NCI-H2081 (cell line): Measurements from ENCODE around the gene TRPM1.
"Not testable (repeated sequence)": the region's sequence is repeated elsewhere in the genome, so short reads cannot be mapped to it uniquely, and the experiment has no call there.

ENCODE experiments used
- DNase-seq, 2 experiments: peaks; one replicate each; lab custom pipeline; 2025; lab: John Stamatoyannopoulos, UW

TRPM1 gene

DNA sequence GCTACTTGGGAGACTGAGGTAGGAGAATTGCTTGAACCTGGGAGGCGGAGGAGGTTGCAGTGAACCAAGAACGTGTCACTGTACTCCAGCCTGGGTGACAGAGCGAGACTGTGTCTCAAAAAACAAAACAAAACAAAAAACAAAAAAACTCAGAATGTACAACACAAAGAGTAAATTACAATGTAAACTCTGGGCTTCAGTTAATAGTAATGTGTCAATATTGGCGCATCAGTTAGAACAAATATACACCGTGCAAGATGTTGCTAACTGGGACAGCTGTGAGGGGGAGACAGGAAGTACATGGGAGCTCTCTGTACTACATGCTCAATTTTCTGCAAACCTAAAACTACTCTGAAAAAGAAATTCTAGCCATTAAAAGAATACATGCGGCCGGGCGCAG is 23.5 kb upstream of the TRPM1 start:
- DNase-seq, result peak; percentile 26 to 28

DNA sequence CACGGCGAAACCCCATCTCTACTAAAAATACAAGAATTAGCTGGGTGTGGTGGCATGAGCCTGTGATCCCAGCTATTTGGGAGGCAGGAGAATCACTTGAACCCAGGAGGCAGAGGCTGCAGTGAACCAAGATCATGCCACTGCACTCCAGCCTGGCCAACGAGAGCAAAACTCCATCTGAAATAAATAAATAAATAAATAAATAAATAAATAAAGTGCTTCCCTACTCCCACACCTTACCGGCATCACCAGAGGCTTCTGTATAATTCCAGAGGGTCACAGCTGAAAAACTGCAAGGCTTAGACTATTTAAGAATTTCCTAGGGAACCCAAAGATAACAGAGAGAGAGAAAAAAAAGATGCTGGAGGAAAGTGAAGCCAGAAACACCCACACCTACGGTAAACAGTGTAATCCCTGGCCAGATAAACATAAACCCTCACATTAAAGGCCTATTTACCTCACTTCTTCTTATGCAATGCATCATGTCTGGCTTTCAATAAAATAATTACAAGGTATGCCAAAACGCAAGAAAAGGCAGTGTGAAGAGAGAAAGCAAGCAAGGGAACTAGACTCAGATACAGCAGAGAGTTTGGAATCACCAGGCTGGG is 15.0 kb upstream of the TRPM1 start:
- DNase-seq, result no peak

DNA sequence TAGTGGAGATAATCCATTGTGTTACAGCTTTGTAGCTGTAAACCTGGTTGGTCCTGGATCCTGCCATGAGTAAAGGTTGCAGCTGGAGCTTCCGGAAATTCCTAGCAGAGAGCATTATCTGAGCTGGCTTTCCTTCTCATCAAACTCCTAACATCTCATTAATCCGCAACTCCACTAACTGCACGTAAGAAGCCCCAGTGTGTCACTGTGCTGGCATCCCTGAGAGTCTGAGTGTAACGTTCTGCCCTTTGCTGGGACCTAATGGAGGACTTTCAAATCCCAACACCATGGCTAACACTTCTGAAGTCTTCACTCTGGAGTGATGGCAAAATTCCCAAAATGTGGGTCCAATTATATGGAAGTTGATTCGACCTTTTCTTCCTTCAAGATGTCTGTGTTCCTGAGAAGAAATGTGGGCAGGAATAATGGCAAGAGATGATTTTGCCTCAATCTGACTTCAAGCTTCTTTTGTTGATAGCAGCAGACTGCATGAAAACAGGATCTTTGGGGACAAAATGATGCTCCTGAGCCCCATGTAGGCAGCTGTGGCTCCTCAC is 9.6 kb upstream of the TRPM1 start:
- no peak for DNase-seq

DNA sequence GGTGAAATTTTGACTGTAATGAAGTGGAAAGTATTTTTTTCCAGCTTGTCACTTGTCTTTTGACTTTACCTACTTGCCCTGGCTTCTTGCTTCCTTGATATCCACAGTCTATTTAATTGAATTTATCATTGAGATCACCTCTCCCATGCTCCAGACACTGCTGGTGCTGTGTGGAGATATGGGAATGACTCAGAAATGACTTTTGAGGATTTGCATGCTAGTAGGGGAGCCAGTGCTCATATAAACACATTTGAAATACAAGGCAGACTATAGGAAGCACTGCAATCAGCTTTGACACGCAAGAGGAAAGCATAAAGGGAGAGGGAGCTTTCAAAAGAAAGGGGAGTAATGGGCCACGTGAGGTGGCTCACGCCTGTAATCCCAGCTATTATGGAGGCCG is 7.3 kb upstream of the TRPM1 start:
- no peak for DNase-seq

DNA sequence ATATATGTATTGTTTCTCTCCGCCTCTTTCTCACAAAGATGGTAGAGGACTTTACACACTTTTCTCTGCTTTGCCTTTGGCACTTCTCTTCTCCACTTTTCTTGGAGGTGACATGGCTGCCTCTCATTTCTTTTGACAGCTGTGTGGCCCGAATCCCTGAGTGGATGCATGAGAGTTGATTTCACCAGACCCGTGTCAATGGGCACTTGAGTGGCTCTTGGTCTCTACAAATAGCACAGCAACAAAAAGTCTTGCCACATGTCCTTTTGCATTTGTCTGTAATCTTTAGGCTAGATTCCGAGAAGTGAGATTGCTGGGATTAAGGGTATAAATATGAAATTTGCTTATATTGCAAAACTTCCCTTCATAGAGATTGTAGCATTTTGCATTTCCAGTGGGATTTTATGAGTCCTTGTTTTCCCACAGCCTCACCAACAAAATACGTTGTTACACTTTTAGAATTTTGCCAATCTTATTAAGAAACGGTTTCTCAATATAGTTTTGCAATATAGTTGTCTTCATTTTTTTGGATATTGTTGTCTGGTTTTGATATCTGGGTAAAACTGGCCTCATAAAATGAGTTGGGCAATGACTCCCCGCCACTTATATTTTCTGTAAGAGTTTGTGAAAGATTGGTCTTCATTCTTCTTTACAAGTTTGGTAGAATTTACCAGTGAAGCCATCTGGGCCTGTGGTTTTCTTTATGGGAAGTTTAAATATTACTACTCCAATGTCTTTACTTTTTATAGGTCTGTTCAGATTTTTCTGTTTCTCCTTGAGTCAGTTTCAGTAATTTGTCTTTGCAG is 5.2 kb upstream of the TRPM1 start:
- DNase-seq, result no peak

DNA sequence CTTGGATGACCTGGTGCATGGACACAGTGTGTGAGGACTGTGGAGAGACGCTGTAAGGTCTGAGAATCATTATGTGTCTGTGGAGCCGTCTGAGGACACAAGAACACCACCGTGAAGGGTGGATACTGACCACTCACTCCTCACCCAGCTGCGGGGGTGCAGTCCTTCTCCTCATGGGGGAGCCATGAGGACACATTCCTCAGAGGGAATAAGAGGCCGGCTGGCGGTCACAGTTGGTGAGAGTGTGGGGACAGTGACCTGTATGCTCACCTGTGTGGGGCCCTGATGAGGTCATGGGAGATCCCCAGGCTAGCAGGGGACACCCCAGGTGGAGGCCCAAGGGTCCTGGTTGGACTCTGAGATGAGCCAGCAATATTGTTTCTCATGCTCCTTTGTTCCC is 2.5 kb upstream of the TRPM1 start:
- no peak for DNase-seq

DNA sequence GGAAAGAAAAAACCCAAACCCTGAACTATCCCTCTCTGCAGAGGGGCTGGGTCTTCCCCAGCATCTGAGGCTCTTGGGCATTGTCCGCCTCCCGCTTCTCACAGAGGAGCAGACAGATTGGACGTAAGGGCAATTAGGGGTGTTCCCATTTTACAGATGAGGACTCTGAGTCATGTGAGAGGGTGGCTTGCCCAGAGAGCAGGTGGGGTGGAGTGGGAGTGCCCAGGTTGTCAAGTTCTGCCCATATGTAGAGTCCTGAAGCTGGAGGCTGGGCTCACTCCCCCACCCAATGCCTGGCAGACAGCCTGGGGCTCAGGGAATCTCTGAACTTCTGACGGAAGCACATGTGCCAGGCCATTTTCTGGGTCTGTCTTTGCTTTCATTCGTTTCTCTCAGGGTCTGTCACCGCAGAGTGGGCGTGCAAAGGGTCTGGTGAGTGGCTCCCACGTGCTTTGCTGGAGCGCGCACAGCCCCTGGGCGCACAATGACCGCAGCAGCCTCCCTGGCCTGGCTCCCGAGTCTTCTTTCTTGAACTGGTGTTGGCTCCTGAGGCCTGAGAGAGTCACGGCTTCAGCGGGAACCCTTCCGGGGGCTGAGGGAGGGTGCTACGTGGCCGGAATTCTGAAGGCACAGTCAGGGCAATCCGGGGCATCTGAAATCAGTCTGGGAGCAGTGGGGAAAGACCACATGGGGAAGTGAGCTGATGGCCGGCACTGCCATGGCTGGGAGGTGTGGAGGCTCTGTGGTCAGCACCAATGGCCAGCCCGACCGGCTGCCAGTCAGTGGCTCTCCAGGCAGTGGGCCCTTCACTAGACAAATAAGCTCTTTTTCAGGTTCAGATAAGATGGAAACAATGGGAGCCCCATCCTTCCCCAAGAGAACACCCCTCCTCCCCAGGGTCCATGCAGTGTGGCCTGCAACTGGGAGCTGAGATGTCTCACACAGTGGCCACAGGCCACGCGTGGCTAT is 1.1 kb upstream of the TRPM1 start:
- no peak for DNase-seq

DNA sequence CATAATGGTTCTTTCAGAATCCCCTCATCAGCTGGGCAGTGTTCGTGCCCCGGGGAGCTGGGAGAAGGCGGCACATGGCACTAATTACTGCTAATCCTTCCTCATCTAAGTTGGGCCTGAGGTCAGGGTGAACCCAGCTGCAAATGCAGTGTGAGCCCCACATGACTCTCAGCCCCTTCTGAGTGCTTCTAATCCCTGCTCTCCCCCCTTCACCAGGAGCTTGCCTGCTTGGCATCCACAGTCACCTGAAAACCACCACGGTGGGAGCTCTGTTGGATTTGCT is 455 bp upstream of the TRPM1 start:
- peak in 1 of 2 experiments; percentile 10 for DNase-seq

DNA sequence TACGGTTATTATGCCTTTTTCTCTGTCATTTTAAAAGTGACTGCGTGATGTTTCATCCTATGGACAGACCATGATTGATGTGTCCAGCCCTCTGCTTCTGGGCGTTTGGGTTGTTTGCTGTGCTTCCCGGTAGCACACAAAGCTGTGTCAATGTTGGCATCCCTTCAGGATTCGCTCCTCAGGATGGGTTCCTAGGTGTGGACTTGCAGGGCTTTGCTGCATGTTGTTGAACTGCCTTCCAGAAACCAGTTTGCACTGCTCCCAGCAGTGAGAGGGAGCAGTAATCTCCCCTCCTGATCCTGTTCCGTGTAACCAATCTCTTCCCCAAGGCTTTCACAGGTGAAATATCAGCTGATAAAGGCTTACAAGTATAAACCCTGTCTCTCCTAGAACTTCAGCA is 787 bp downstream of the TRPM1 start:
- DNase-seq, result peak; percentile 64 to 81

DNA sequence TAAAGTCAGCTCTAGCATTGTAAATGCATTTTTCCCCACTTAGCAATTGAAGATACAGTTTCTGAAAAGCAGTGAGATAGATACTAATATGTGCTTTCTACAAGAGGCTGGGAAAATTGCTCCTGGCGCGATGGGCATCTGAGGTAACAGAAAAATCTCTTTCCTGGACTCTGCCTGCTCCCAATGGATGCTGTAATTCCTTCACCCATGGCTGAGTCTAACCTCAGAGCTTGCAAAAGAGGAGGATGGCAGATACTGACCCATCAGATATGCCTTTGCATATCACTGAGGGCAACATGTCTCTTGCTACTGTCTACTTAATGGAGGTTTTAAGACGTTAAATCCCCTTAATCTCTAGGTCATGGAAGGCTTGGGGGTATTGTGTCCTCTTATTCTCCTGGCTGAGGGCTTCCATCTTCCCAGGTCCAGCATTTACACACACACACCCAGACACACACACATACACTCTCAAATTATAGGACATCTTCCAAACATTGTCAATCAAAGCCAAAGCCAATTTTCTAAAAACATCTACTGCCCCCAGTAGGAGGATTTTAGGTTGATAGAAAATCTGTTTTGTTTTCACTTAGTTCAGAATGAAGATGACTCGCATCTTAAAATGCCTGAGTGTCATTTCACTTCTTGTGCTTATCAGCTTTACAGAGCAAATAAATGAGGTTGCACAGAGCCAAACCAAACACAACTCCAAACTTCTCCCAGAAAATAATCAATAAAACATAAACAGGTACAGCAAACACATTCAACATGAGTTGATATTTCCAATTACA is 2.4 kb downstream of the TRPM1 start:
- DNase-seq, result peak in 1 of 2 experiments; percentile 7

DNA sequence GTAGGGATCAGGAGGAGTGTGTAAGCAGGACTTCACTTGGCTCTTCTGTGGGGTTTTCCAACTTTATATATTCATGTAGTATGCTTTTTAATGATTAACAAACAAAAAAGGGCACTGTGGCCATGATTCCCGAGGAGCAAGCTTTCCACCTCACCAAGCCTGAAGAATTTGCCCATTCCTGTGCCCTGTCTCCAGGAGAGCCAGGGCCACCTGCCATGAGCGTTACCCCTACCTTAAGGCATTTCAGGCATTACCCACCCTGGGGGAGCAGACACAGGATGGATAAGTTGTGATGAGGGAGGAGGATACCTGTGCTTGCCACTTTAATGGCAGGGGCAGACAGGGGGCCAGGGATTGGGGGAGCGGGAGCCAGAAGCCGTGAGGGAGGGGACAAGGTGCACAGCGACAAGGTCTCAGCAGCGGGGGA is 3.0 kb downstream of the TRPM1 start:
- no peak for DNase-seq

DNA sequence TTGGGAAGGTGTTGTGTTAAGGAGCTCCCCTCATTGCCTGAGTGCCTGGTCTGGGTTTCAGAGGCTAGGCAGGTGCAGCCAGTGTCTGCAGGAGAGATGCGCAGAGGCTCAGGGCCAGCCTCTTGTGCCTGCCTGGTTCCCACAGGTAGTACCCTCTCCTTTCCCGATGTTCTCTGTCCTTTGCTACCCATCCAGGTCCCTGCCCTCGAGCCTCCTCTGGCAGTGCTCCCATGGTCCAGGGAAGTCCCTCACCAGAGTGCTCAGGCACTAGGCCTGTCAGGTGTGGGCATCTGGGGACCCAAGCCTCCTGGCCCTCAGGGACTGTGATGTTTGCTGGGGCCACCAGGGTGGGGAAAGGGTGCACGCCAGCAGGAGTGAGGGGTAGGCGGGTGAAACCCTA is 5.0 kb downstream of the TRPM1 start:
- DNase-seq, result no peak

DNA sequence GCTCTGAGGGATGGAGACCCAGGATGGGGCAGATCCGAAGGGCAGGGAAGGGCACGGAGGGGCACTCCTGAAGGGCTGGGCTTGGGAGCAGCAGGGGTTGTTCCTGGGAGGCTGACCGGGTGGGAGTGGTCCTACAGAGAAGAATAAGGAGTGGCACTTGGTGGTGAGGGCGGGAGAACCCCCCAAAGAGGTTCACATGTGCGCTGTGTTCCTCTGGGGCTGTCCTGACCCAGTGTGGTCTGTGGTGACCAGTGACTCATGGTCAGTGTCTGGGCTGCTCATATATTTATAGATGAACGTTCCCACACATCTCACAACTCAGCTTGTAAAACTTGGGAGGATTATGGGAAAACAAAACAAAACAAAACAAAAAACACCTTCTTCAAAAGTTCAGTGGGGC is 10.0 kb downstream of the TRPM1 start:
- no peak for DNase-seq

DNA sequence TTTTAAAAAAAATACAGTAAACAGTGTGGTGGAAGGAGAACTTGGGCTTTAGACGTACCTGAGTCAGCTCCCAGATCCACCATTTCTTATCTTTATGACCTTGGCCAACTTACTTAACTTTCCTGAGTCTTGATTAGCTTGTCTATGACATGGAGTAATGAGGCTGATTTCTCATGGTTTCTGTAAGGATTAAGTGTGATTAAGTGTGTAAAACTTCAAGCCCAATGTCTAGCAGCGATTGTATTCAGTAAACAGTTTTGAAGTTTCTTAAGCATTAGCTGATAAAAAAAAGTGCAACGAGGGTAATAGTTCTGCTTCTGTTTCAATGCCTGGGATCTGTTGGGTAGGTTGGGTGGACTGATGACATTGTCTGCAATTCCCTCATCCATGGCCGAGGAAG is 10.8 kb downstream of the TRPM1 start:
- no peak for DNase-seq

DNA sequence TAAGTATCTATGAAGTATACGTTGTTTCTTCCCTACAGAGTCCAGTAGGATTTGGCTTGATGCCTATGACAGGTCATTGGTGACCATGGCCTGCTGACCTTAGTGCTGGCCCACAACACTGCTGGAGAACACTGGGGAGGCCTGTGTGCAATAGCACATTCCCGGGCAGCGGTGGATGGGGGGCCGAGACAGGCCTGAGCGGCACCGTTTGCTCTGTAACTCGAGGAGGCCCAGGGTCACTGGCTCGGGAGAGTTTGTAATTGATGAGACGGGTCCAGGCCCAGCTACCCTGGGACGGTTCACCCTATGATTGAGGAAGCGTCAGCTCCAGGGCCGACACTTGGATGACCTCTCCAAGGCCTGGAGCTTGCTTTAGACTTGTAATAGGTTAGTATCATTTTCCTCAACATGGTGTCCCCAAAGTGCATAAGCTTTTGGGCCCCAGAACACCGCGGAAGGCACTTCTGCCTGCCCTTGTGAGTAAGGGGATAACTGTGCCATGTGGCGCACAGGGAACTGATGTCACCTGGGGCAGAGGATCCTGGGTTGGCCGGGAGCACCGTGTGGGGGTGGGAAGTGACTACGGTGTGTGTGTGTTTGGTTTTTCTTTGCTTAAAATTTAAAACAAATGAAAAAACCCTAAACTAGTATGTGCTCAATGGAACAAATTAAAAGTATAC is 12.0 kb downstream of the TRPM1 start:
- DNase-seq, result no peak

DNA sequence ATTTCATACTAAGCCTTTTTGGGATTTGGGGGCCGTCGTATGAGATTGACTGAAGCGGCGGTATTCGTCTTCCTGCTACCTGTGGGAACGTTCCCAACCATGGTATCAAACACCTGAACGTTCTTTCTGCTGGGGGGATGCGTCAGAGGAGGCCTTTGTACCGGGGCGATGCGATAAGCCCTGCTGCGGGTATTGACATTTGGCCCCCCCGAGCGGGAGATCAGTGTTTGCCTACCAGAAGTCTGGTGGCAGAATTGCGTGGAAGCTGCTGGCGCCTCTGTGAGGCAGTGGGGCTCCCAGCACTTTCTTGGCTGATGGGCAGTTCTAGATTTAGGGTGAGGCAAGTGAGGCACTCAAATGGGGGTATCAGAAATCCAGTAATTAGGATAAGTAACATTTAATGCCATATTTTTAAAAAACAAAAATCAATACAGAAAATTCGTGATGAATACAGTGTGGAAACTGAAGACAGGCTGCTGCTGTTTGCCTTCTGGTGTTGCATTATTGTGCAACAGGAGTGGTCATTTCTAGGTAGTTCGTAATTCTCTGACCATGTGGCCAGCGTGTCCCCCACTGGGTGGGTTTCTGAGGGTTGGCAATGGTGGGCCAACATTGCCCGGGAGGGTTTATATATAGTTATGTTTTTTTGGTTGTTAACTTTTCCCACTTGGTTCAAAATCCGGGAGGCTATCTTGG is 12.7 kb downstream of the TRPM1 start:
- no peak for DNase-seq

DNA sequence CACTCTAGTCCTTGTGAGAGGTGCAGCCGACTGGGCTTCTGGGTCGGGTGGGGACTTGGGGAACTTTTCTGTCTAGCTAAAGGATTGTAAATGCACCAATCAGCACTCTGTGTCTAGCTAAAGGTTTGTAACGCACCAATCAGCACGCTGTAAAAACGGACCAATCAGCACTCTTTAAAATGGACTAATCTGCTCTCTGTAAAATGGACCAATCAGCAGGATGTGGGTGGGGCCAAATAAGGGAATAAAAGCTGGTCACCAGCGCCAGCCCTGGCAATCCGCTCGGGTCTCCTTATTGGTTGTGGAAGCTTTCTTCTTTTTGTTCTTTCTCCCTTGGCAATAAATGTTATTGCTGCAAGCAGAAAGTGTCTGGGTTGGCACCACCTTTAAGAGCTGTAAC is 13.5 kb downstream of the TRPM1 start:
- DNase-seq, result not testable (repeated sequence)

DNA sequence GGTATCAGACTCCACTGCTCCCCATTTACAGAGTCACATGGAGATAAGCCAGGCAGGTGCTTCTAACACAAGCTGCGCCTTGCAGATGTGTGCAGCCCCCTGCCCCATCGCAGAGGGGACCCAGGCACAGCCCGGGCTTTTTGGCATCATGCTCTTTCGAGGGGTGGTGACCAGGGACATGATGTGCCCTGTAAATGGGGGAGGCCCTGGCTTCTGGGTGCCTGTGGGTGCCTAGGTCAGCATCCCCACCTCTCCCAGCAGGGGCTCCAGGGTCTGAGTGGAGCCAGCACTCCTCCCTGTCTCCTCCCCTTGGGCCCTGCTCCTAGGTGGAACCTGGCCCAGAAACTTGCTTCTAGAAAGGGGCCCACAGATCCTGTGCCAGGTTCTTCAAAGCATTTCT is 15.2 kb downstream of the TRPM1 start:
- peak in 1 of 2 experiments; percentile 21 for DNase-seq

DNA sequence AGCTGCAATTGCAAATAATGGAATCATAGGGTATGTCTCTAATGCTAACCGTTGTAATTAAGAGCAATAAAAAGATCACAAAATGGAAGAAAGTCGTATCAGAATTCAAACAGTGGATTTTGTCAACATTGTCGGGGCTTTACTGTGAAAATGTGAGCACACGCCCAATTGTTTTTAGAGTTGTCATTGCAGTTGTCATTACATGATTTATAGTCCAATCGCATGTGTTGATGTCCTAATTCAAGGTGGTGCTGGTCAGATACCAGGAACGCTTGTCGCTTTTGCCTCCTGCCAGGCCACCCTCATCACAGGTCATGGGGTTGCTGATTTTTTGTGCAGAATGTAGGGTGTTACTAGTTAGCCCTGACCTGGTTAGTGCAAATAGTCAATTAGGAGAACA is 16.2 kb downstream of the TRPM1 start:
- no peak for DNase-seq

DNA sequence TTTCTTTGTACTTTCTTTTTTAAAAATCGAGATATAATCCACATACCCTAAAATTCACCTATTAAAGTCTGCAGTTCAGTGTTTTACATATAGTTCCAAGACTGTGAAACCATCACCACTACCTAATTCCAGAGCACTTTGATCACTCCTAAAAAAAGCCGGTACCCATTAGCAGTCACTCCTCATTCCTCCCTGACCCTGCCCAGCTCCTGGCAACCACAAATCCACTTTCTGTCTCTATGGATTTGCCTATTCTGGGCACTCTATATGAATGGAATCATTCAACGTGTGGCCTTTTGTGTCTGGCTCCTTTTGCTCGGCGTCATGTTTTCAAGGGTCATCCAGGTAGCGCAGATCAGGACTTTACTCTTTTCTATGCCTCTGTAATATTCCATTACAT is 17.3 kb downstream of the TRPM1 start:
- no peak for DNase-seq

DNA sequence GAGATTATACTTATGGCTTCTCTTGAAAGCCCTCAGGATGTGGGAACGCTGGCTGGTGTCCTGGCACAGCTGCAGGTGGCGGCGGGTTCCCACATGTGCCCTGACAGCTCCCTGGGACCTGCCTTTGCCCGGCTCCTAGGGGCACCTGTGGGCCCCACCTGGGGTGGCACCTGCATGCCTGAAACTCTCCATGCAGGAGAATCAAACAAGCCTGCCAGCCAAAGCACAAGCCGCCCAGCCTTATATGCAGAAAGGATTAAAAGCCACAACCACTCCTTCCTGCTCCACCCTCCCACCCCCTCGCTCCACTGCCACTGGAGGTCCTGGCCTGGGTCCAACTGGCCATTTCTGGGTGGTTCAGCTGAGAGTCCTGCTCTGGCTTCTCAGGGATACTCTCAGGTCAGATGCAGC is 18.1 kb downstream of the TRPM1 start:
- peak; percentile 53 to 85 for DNase-seq
